ENCODE data around the gene MARK1.
A peak's percentile ranks its signal among the peaks of the same experiment; 100 is the strongest.
"Not testable (repeated sequence)": the region's sequence is repeated elsewhere in the genome, so short reads cannot be mapped to it uniquely, and the experiment has no call there.

Gene MARK1

DNA sequence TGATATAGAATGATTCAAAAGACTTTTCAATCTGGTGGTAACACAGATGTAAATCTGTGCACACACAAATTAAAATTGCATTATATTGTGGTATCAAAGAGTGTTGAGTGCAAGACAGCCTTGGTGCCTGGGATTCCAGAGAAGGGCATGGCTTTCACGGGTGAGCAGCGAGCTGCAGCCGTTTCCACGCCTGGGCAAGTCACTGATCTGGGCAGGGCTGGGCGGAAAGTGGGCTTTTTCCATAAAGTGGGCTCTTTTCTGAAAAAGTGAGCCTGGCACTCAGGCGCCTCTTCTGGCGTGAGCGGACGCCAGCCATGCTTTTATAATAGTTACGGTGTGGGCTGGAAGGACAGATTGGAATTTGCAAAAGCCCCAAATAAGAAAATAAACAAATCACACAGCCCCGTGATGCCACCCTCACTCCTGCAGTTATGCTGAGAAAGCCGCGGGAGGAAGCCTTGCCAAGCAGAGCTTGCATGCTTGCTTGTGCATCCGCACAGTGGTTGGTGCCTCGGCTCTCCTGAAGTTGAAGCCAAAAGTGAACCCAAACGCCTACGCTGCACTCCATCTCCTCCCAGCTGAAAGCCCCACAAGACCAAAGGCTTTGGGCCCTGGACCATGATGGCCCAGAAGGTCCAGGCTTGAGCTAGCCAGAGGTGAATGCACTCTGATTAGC is 155.1 kb downstream of the MARK1 start:
- Histone ChIP-seq H3K9me3 (no peaks in the 10 kb centered on the region), H3K27me3 (0 out of 2 replicates have a peak, but pooled peaks cover 3% of the 10 kb centered on the region), H3K4me3 (ENCODE audit: low read depth, low read length) (no peak overlapping the region), H3K36me3 (no peaks in the 10 kb centered on the region), H3K4me1 (no peaks in the 10 kb centered on the region)
- TF ChIP-seq, protein P1, sequence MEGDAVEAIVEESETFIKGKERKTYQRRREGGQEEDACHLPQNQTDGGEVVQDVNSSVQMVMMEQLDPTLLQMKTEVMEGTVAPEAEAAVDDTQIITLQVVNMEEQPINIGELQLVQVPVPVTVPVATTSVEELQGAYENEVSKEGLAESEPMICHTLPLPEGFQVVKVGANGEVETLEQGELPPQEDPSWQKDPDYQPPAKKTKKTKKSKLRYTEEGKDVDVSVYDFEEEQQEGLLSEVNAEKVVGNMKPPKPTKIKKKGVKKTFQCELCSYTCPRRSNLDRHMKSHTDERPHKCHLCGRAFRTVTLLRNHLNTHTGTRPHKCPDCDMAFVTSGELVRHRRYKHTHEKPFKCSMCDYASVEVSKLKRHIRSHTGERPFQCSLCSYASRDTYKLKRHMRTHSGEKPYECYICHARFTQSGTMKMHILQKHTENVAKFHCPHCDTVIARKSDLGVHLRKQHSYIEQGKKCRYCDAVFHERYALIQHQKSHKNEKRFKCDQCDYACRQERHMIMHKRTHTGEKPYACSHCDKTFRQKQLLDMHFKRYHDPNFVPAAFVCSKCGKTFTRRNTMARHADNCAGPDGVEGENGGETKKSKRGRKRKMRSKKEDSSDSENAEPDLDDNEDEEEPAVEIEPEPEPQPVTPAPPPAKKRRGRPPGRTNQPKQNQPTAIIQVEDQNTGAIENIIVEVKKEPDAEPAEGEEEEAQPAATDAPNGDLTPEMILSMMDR (IDR thresholded peaks at IDR 0.05; ENCODE audit: low read depth, low read length), result no peak
- DNase-seq, result no peak

DNA sequence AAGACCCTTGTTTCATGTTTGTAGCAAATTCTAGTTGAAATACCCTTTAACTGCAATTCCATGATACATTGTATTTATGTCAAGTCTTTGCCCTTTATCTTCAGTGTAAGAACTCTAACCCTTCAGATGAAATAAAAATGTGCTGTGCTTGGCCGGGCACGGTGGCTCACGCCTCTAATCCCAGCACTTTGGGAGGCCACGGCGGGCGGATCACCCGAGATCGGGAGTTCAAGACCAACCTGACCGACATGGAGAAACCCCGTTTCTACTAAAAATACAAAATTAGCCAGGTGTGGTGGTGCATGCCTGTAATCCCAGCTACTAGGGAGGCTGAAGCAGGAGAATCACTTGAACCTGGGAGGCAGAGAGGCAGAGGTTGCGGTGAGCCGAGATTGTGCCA is 155.8 kb downstream of the MARK1 start:
- H3K27me3 ChIP-seq; H3K9me3 ChIP-seq; DNase-seq; H3K4me3 ChIP-seq (ENCODE audit: low read depth, low read length); H3K4me1 ChIP-seq; H3K36me3 ChIP-seq: not testable (repeated sequence)

DNA sequence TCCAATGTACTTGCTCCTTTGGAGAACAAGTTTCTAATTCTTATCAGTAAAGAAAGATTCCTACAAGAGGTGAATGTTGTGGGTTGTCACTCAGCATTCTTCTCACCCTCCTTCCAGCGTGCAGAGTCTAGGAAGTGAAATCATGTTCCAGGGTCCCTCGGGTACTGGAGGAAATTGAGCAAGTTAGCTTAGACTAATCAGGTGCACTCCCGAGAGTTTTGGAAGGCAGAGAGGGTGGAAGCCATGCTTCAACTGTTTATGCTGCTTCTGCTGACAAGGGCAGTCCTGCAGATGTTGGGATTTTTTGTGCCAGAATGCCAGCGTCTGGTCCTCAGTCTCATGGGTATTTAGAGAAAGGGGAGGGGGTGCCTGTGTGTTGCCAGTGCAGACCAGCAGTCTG is 157.0 kb downstream of the MARK1 start:
- H3K4me3 ChIP-seq (ENCODE audit: low read depth, low read length), result no peak overlapping the region
- DNase-seq, result no peak
- TF ChIP-seq, protein P1 (IDR thresholded peaks at IDR 0.05; ENCODE audit: low read depth, low read length), result no peak
- no peaks in the 10 kb centered on the region for H3K9me3 ChIP-seq
- no peaks in the 10 kb centered on the region for H3K4me1 ChIP-seq
- no peaks in the 10 kb centered on the region for H3K27me3 ChIP-seq
- no peaks in the 10 kb centered on the region for H3K36me3 ChIP-seq

DNA sequence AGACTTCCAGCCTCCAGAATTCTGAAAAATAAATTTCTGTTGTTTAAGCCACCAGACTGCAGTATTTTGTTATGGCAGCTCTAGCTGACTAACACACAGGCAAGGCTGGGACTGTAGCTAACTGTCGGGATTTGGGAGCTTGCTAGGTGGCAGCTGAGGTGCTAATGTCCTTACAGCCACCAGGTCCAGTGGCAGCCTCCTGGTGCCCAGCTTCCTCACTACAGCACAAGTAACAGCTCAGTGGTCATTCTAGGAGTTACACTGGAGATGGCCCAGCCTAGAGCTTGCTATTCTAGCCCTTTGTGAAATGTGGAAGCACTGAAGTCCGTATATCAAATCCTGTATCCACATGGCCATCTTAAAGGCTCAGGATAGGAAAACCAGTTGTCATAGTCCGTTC is 157.9 kb downstream of the MARK1 start:
- TF ChIP-seq, protein P1 (IDR thresholded peaks at IDR 0.05; ENCODE audit: low read depth, low read length), result no peak
- Histone ChIP-seq H3K36me3 (no peaks in the 10 kb centered on the region), H3K9me3 (no peaks in the 10 kb centered on the region), H3K27me3 (peaks cover 9% of the 10 kb centered on the region), H3K4me1 (no peaks in the 10 kb centered on the region), H3K4me3 (ENCODE audit: low read depth, low read length) (no peak overlapping the region)
- no peak for DNase-seq

DNA sequence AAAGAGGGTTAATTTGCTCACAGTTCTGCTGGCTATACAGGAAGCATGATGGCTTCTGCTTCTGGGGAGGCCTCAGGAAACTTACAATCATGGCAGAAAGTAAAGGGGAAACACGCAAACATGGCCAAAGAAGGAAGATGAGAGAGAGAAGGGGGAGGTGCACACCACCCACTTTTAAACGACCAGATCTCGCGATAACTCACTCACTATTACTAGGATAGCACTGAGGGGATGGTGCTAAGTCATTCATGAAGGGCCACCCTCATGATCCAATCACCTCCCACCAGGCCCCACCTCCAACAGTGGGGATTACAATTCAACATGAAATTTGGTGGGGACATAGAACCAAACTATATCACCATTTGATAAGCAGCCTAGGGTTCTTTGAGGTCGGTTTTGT is 159.9 kb downstream of the MARK1 start:
- no peak for DNase-seq
- TF ChIP-seq, protein P1 (IDR thresholded peaks at IDR 0.05; ENCODE audit: low read depth, low read length), result no peak
- Histone ChIP-seq H3K9me3 (no peaks in the 10 kb centered on the region), H3K4me1 (no peaks in the 10 kb centered on the region), H3K4me3 (ENCODE audit: low read depth, low read length) (no peak overlapping the region), H3K36me3 (no peaks in the 10 kb centered on the region), H3K27me3 (peaks cover 27% of the 10 kb centered on the region)

DNA sequence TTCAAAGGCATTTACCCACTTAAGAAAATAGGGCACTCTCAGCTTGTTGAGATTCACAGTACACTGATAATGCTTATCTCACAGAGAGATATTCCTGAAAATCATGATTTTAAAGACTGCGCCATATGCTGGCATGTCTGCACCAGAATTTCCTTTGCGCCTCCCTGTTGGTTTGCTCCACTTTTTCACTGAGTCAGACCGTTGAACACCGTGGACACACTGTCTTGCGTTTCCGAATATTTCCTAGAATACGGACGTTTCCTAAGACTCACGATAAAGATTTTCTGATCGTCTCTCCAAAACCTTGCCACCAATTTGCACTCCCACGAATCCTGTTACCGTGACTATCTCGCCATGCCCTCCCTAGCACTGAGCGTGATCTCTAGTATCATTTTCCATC is 161.7 kb downstream of the MARK1 start:
- H3K4me1 ChIP-seq, result no peaks in the 10 kb centered on the region
- H3K4me3 ChIP-seq (ENCODE audit: low read depth, low read length), result peak overlapping the region; percentile 51
- no peaks in the 10 kb centered on the region for H3K9me3 ChIP-seq
- H3K27me3 ChIP-seq, result peaks cover 31% of the 10 kb centered on the region
- DNase-seq, result no peak
- TF ChIP-seq, protein P1 (IDR thresholded peaks at IDR 0.05; ENCODE audit: low read depth, low read length), result no peak
- no peaks in the 10 kb centered on the region for H3K36me3 ChIP-seq
